Measurements from ENCODE around the gene SLC2A13.
"Not testable (repeated sequence)": the region's sequence is repeated elsewhere in the genome, so short reads cannot be mapped to it uniquely, and the experiment has no call there.

The SLC2A13 gene

GRCh38 chr12:39795481-39795880 lies 310.4 kb downstream of the SLC2A13 start:
- no peak for DNase-seq

- no peak for DNase-seq
Observed at GRCh38 chr12:39792938-39793337, 312.9 kb downstream of the SLC2A13 start.

GRCh38 chr12:39788239-39788638 lies 317.6 kb downstream of the SLC2A13 start:
- no peak for DNase-seq

GRCh38 chr12:39785814-39786213 lies 320.1 kb downstream of the SLC2A13 start:
- DNase-seq = not testable (repeated sequence)

- no peak for DNase-seq
Observed at GRCh38 chr12:39782026-39782545, 323.8 kb downstream of the SLC2A13 start.

- DNase-seq = peak; percentile 77
Observed at GRCh38 chr12:39780913-39781446, 324.9 kb downstream of the SLC2A13 start.

GRCh38 chr12:39780411-39780912 lies 325.4 kb downstream of the SLC2A13 start:
- DNase-seq = no peak

GRCh38 chr12:39779768-39780340 lies 326.0 kb downstream of the SLC2A13 start:
- DNase-seq = no peak

GRCh38 chr12:39777465-39777864 lies 328.4 kb downstream of the SLC2A13 start:
- no peak for DNase-seq

GRCh38 chr12:39773266-39773665 lies 332.6 kb downstream of the SLC2A13 start:
- no peak for DNase-seq

- DNase-seq = no peak
Observed at GRCh38 chr12:39772821-39773259, 333.0 kb downstream of the SLC2A13 start.

- DNase-seq = no peak
Observed at GRCh38 chr12:39771456-39771855, 334.4 kb downstream of the SLC2A13 start.

GRCh38 chr12:39764944-39765560 lies 340.8 kb downstream of the SLC2A13 start:
- DNase-seq = peak; percentile 45

GRCh38 chr12:39763890-39764169 lies 342.1 kb downstream of the SLC2A13 start:
- no peak for DNase-seq

- no peak for DNase-seq
Observed at GRCh38 chr12:39763071-39763889, 342.6 kb downstream of the SLC2A13 start.

GRCh38 chr12:39755478-39755877 lies 350.4 kb downstream of the SLC2A13 start:
- no peak for DNase-seq

GRCh38 chr12:39752482-39753137 lies 353.3 kb downstream of the SLC2A13 start:
- no peak for DNase-seq

GRCh38 chr12:39746151-39746550 lies 359.7 kb downstream of the SLC2A13 start:
- DNase-seq = not testable (repeated sequence)

- no peak for DNase-seq
Observed at GRCh38 chr12:39743655-39744054, 362.2 kb downstream of the SLC2A13 start.

- no peak for DNase-seq
Observed at GRCh38 chr12:39736406-39736805, 369.5 kb downstream of the SLC2A13 start.

- DNase-seq = no peak
Observed at GRCh38 chr12:39723831-39724230, 382.1 kb downstream of the SLC2A13 start.

- no peak for DNase-seq
Observed at GRCh38 chr12:39722504-39722903, 383.4 kb downstream of the SLC2A13 start.

- DNase-seq = no peak
Observed at GRCh38 chr12:39713552-39713951, 392.3 kb downstream of the SLC2A13 start.

All from NCI-H1105 (cell line).